Lower leg skin (tissue), 4 donors: ENCODE data around the gene KRTAP5-8. TPM values are rescaled to one million over a fixed set of nuclear protein-coding genes. Genes with fewer than 3 reads are reported as not detected.

Experiments used
- total RNA-seq, 4 donors: library from RNA; depleted of rRNA; stranded (reverse); fragments of >200 nt; gene quantifications; one replicate each; pipeline ENCODE4 v1.1.0, GENCODE V29; 2016

KRTAP5-8 gene
- total RNA-seq, 4 donors from 2014 or later = 1.1 to 12.4 TPM; not detected in 2

Other genes starting within 250 kb of the KRTAP5-8 start
- 100 to 1,000 TPM in 2 of 4 donors, 10 to 100 TPM in 2; 45.2 to 142 (median 89.0) TPM for gene DHCR7, start 89.6 kb upstream of the KRTAP5-8 start, total RNA-seq
- 10 to 100 TPM; 41.2 to 67.2 (median 59.8) TPM for gene NADSYN1, start 84.8 kb upstream of the KRTAP5-8 start, total RNA-seq
- gene KRTAP5-7, start 10.8 kb upstream of the KRTAP5-8 start, total RNA-seq = 1 to 10 TPM in 1 of 4 donors, not detected in 3; 5.4 TPM
- gene KRTAP5-9, start 10.4 kb downstream of the KRTAP5-8 start, total RNA-seq = 1 to 10 TPM in 1 of 4 donors, not detected in 3; 1.9 TPM
- gene KRTAP5-10, start 27.5 kb downstream of the KRTAP5-8 start, total RNA-seq = 1 to 10 TPM in 1 of 4 donors, not detected in 3; 9.0 TPM
- 1 to 10 TPM in 1 of 4 donors, not detected in 3; 9.5 TPM for gene KRTAP5-11, start 44.9 kb downstream of the KRTAP5-8 start, total RNA-seq